GM12875 (cell line): Measurements from ENCODE around the gene PRKG2.

Experiments
- H3K4me3 ChIP-seq: one replicate; pipeline ENCODE4 v1.5.1; 2011; ENCODE audit warnings: low read depth, low read length, control low read depth
- TF ChIP-seq, protein P1 (sequence below): IDR thresholded peaks from 2 replicates; pipeline ENCODE4 v1.5.1; 2011; ENCODE audit warnings: low read depth, mild to moderate bottlenecking, control low read depth, inconsistent platforms, low read length, moderate library complexity, borderline replicate concordance; ENCODE audit not compliant: insufficient read depth

PRKG2 gene

DNA sequence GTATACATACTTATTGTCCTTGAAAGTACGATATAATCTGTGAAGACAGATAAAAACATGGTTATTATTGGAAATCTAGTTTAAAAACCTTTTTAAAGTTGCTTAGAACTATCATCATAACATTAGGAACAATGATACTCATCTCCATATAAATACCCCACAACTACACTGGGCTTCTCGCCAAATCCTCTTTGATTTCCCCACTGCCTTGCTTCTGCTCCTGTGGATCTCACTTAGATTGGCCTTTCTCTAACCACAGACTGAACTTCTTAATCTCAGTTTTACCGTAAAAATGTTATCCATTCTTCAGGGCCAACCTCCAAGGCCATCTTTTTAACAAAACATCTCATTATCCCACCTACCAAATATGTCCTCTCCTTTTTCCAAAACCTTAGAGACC, 77.6 kb downstream of the PRKG2 start:
- no peak overlapping the region for H3K4me3 ChIP-seq
- TF ChIP-seq, protein P1, sequence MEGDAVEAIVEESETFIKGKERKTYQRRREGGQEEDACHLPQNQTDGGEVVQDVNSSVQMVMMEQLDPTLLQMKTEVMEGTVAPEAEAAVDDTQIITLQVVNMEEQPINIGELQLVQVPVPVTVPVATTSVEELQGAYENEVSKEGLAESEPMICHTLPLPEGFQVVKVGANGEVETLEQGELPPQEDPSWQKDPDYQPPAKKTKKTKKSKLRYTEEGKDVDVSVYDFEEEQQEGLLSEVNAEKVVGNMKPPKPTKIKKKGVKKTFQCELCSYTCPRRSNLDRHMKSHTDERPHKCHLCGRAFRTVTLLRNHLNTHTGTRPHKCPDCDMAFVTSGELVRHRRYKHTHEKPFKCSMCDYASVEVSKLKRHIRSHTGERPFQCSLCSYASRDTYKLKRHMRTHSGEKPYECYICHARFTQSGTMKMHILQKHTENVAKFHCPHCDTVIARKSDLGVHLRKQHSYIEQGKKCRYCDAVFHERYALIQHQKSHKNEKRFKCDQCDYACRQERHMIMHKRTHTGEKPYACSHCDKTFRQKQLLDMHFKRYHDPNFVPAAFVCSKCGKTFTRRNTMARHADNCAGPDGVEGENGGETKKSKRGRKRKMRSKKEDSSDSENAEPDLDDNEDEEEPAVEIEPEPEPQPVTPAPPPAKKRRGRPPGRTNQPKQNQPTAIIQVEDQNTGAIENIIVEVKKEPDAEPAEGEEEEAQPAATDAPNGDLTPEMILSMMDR = no peak

GRCh38 chr4:81136161-81136905, 78.7 kb downstream of the PRKG2 start:
- no peak overlapping the region for H3K4me3 ChIP-seq
- TF ChIP-seq, protein P1 = no peak

GRCh38 chr4:81135501-81135900, 79.5 kb downstream of the PRKG2 start:
- TF ChIP-seq, protein P1 = no peak
- no peak overlapping the region for H3K4me3 ChIP-seq

DNA sequence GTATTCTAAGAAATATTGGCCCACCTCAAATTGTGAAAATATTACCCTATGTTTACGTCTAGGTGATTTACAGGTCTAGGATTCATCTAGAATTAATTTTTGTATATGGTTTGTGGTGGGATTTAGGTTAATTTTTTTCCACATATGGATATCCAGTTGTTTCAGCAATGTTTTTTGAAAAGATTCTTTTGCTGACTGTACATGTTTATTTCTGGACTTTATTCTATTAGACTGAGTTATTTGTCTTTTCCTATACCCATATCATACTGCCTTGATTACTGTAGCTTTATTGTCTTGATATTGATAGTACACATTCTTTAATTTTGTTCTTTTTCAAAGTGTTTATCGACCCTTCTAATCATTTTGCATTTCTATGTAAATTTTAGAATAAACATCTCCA, 83.5 kb downstream of the PRKG2 start:
- TF ChIP-seq, protein P1 = no peak
- no peak overlapping the region for H3K4me3 ChIP-seq

DNA sequence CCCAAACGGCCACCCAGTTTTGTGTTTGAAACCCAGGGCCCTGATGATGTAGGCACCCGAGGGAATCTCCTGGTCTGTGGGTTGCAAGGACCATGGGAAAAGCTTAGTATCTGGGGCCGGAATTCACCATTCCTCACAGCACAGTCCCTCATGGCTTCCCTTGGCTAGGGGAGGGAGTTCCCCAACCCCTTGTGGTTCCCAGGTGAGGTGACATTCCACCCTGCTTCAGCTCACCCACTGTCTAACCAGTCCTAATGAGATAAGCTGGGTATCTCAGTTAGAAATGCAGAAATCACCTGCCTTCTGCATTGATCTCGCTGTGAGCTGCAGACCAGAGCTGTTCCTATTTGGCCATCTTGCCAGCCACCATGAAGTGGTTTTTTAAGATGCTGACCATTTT, 84.0 kb downstream of the PRKG2 start:
- TF ChIP-seq, protein P1 = no peak
- no peak overlapping the region for H3K4me3 ChIP-seq

DNA sequence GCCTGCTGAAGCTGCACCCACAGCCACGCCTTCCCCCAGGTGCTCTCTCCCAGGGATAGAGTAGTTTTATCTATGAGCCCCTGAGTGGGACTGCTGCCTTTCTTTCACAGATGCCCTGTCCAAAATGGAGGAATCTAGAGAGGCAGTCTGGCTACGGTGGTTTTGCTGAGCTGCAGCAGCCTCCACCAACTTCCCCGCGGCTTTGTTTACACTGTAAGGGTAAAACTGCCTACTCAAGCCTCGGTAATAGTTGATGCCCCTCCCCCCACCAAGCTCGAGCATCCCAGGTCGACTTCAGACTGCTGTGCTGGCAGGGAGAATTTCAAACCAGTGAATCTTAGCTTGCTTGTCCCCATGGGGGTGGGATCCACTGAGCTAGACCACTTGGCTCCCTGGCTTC, 84.5 kb downstream of the PRKG2 start:
- no peak overlapping the region for H3K4me3 ChIP-seq
- TF ChIP-seq, protein P1 = no peak

- TF ChIP-seq, protein P1 = no peak
- no peak overlapping the region for H3K4me3 ChIP-seq
These were observed 95.0 kb downstream of the PRKG2 start for GRCh38 chr4:81120055-81120454.
